GM18909 (cell line): ENCODE measurements around the gene SLC22A15.
A peak's percentile ranks its signal among the peaks of the same experiment; 100 is the strongest.
"Not testable (repeated sequence)": the region's sequence is repeated elsewhere in the genome, so short reads cannot be mapped to it uniquely, and the experiment has no call there.

ENCODE experiments used
- ATAC-seq: cut with Tn5 transposase; IDR thresholded peaks from one replicate; pipeline ENCODE4 v1.9.1; 2021; ENCODE audit warnings: mild to moderate bottlenecking; ENCODE audit not compliant: unreplicated experiment, poor library complexity

SLC22A15 gene

GRCh38 chr1:115976062-115976920 lies at the start of gene SLC22A15:
SLC22A15 (plus strand) TSS chr1:115976513; CDS start chr1:115976628, 115 bp downstream.
- ATAC-seq: peak; percentile 89

- ATAC-seq: no peak
Observed at GRCh38 chr1:115927971-115928370, 48.3 kb upstream of the SLC22A15 start.

GRCh38 chr1:115929881-115930280 lies 46.4 kb upstream of the SLC22A15 start:
- ATAC-seq: no peak

GRCh38 chr1:115933625-115934024 lies 42.7 kb upstream of the SLC22A15 start:
- no peak for ATAC-seq

- no peak for ATAC-seq
Observed at GRCh38 chr1:115939455-115939854, 36.9 kb upstream of the SLC22A15 start.

- ATAC-seq: no peak
Observed at GRCh38 chr1:115946116-115946515, 30.2 kb upstream of the SLC22A15 start.

GRCh38 chr1:115949156-115949555 lies 27.2 kb upstream of the SLC22A15 start:
- ATAC-seq: no peak

- ATAC-seq: no peak
Observed at GRCh38 chr1:115951560-115951959, 24.8 kb upstream of the SLC22A15 start.

- ATAC-seq: no peak
Observed at GRCh38 chr1:115952547-115952946, 23.8 kb upstream of the SLC22A15 start.

- no peak for ATAC-seq
Observed at GRCh38 chr1:115953180-115953579, 23.1 kb upstream of the SLC22A15 start.

GRCh38 chr1:115954684-115955083 lies 21.6 kb upstream of the SLC22A15 start:
- no peak for ATAC-seq

- no peak for ATAC-seq
Observed at GRCh38 chr1:115955228-115955627, 21.1 kb upstream of the SLC22A15 start.

GRCh38 chr1:115958866-115959265 lies 17.4 kb upstream of the SLC22A15 start:
- ATAC-seq: no peak

GRCh38 chr1:115969509-115969908 lies 6.8 kb upstream of the SLC22A15 start:
- no peak for ATAC-seq

GRCh38 chr1:115971778-115972177 lies 4.5 kb upstream of the SLC22A15 start:
- ATAC-seq: not testable (repeated sequence)

- ATAC-seq: no peak
Observed at GRCh38 chr1:115973154-115973553, 3.2 kb upstream of the SLC22A15 start.

GRCh38 chr1:115975569-115976061 lies 698 bp upstream of the SLC22A15 start:
- ATAC-seq: no peak

GRCh38 chr1:115976921-115977498 lies 697 bp downstream of the SLC22A15 start:
- ATAC-seq: no peak

- no peak for ATAC-seq
Observed at GRCh38 chr1:115977499-115978258, 1.4 kb downstream of the SLC22A15 start.

GRCh38 chr1:115978292-115978941 lies 2.1 kb downstream of the SLC22A15 start:
- no peak for ATAC-seq
